ENCODE measurements around the gene PPM1B.
"Not testable (repeated sequence)": the region's sequence is repeated elsewhere in the genome, so short reads cannot be mapped to it uniquely, and the experiment has no call there.

Gene PPM1B

GRCh38 chr2:44168681-44169154 is at the start of gene PPM1B:
PPM1B (plus strand) TSS chr2:44168875; CDS start chr2:44201200, 32,325 bp downstream.
- DNase-seq: peak in 1 of 2 experiments; percentile 100
- TF ChIP-seq POLR2A (IDR thresholded peaks at IDR 0.05; ENCODE audit: low read length): no peak
- no peak for TF ChIP-seq GATA1 (IDR thresholded peaks at IDR 0.05; ENCODE audit: low read depth, low read length)

- TF ChIP-seq GATA1 (IDR thresholded peaks at IDR 0.05; ENCODE audit: low read depth, low read length) (no peak), POLR2A (IDR thresholded peaks at IDR 0.05; ENCODE audit: low read length) (no peak)
- DNase-seq: no peak
Observed at GRCh38 chr2:44119878-44120277, 48.8 kb upstream of the PPM1B start.

- DNase-seq: no peak
- TF ChIP-seq GATA1 (IDR thresholded peaks at IDR 0.05; ENCODE audit: low read depth, low read length) (no peak), POLR2A (IDR thresholded peaks at IDR 0.05; ENCODE audit: low read length) (no peak)
Observed at GRCh38 chr2:44120428-44120827, 48.2 kb upstream of the PPM1B start.

- no peak for DNase-seq
- no peak for TF ChIP-seq POLR2A (IDR thresholded peaks at IDR 0.05; ENCODE audit: low read length)
- no peak for TF ChIP-seq GATA1 (IDR thresholded peaks at IDR 0.05; ENCODE audit: low read depth, low read length)
Observed at GRCh38 chr2:44121899-44122298, 46.8 kb upstream of the PPM1B start.

- no peak for TF ChIP-seq GATA1 (IDR thresholded peaks at IDR 0.05; ENCODE audit: low read depth, low read length)
- no peak for TF ChIP-seq POLR2A (IDR thresholded peaks at IDR 0.05; ENCODE audit: low read length)
- DNase-seq: no peak
Observed at GRCh38 chr2:44124500-44124899, 44.2 kb upstream of the PPM1B start.

- TF ChIP-seq GATA1 (IDR thresholded peaks at IDR 0.05; ENCODE audit: low read depth, low read length): no peak
- no peak for TF ChIP-seq POLR2A (IDR thresholded peaks at IDR 0.05; ENCODE audit: low read length)
Observed at GRCh38 chr2:44126106-44126797, 42.4 kb upstream of the PPM1B start.

GRCh38 chr2:44130441-44130840 is 38.2 kb upstream of the PPM1B start:
- DNase-seq: no peak
- no peak for TF ChIP-seq POLR2A (IDR thresholded peaks at IDR 0.05; ENCODE audit: low read length)
- no peak for TF ChIP-seq GATA1 (IDR thresholded peaks at IDR 0.05; ENCODE audit: low read depth, low read length)

More at GRCh38 chr2:44126106-44126797, 42.4 kb upstream of the PPM1B start:
- DNase-seq: no peak

GRCh38 chr2:44131177-44131576 is 37.5 kb upstream of the PPM1B start:
- no peak for DNase-seq
- TF ChIP-seq GATA1 (IDR thresholded peaks at IDR 0.05; ENCODE audit: low read depth, low read length): no peak
- TF ChIP-seq POLR2A (IDR thresholded peaks at IDR 0.05; ENCODE audit: low read length): no peak

- DNase-seq: not testable (repeated sequence)
Observed at GRCh38 chr2:44133602-44134001, 35.1 kb upstream of the PPM1B start.

GRCh38 chr2:44134848-44135247 is 33.8 kb upstream of the PPM1B start:
- TF ChIP-seq GATA1 (IDR thresholded peaks at IDR 0.05; ENCODE audit: low read depth, low read length) (no peak), POLR2A (IDR thresholded peaks at IDR 0.05; ENCODE audit: low read length) (no peak)
- DNase-seq: no peak

- TF ChIP-seq GATA1 (IDR thresholded peaks at IDR 0.05; ENCODE audit: low read depth, low read length): no peak
- TF ChIP-seq POLR2A (IDR thresholded peaks at IDR 0.05; ENCODE audit: low read length): no peak
- no peak for DNase-seq
Observed at GRCh38 chr2:44135296-44135695, 33.4 kb upstream of the PPM1B start.

- no peak for DNase-seq
- TF ChIP-seq GATA1 (IDR thresholded peaks at IDR 0.05; ENCODE audit: low read depth, low read length): no peak
- no peak for TF ChIP-seq POLR2A (IDR thresholded peaks at IDR 0.05; ENCODE audit: low read length)
Observed at GRCh38 chr2:44135771-44136170, 32.9 kb upstream of the PPM1B start.

GRCh38 chr2:44136252-44136651 is 32.4 kb upstream of the PPM1B start:
- TF ChIP-seq POLR2A (IDR thresholded peaks at IDR 0.05; ENCODE audit: low read length): no peak
- no peak for TF ChIP-seq GATA1 (IDR thresholded peaks at IDR 0.05; ENCODE audit: low read depth, low read length)
- DNase-seq: no peak

GRCh38 chr2:44137048-44137447 is 31.6 kb upstream of the PPM1B start:
- DNase-seq: no peak
- no peak for TF ChIP-seq POLR2A (IDR thresholded peaks at IDR 0.05; ENCODE audit: low read length)
- no peak for TF ChIP-seq GATA1 (IDR thresholded peaks at IDR 0.05; ENCODE audit: low read depth, low read length)

GRCh38 chr2:44137872-44138551 is 30.7 kb upstream of the PPM1B start:
- no peak for TF ChIP-seq POLR2A (IDR thresholded peaks at IDR 0.05; ENCODE audit: low read length)
- TF ChIP-seq GATA1 (IDR thresholded peaks at IDR 0.05; ENCODE audit: low read depth, low read length): no peak
- DNase-seq: no peak
